ENCODE results near the gene HUNK. TPM values are rescaled to one million over a fixed set of nuclear protein-coding genes. Genes with fewer than 3 reads are reported as not detected.

HUNK gene
- total RNA-seq, 2 donors from 2014 or later, result 5.8 to 8.4 TPM

DNA sequence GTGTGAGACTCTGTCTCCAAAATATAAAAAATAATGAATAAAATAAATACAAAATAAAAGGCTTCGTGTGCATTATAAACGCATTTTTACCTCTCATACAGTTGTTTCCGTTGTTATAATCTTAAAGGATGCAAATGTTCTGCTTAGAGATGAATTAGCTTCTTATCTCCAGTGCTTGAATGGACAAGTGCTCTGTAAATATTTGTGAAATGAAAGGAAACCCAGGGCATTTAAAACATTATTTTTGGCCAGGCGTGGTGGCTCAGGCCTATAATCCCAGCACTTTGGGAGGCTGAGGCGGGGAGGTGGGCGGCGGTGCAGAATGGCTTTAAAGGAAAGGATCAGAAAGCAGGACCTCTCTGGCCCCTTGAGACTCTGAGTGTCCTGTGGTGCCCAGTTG lies 94.5 kb downstream of the HUNK start:
- no peaks in the 10 kb centered on the region for H3K4me1 ChIP-seq (ENCODE audit: control insufficient read depth, insufficient read depth, low read length)
- no peaks in the 10 kb centered on the region for H3K27me3 ChIP-seq (ENCODE audit: control insufficient read depth, insufficient read depth, low read length, poor library complexity, severe bottlenecking)
- no peaks in the 10 kb centered on the region for H3K27me3 Mint-ChIP-seq (ENCODE audit: insufficient read depth)
- no peak for DNase-seq
- 88 to 89% methylated on average over 3 to 7 of the region's 7 CpGs for WGBS, 2 experiments (ENCODE audit: insufficient coverage in 1 of 2, insufficient read length in 1 of 2)
- H3K4me3 Mint-ChIP-seq, result no peak overlapping the region
- no peak for TF ChIP-seq CTCF (conservative IDR thresholded peaks at IDR 0.05)
- H3K27ac ChIP-seq (ENCODE audit: low read depth, low read length), result no peak overlapping the region
- H3K4me1 Mint-ChIP-seq, result no peaks in the 10 kb centered on the region
- no peaks in the 10 kb centered on the region for H3K9me3 ChIP-seq (ENCODE audit: control insufficient read depth, low read length)
- H3K9me3 Mint-ChIP-seq, result no peaks in the 10 kb centered on the region
- H3K36me3 ChIP-seq (ENCODE audit: control insufficient read depth, insufficient read depth, low read length), result no peaks in the 10 kb centered on the region
- no peak overlapping the region for H3K9ac ChIP-seq (ENCODE audit: extremely low read depth, low read length, poor library complexity, severe bottlenecking)
- no peaks in the 10 kb centered on the region for H3K36me3 Mint-ChIP-seq (ENCODE audit: low read depth)
- H3K4me3 ChIP-seq (ENCODE audit: low read length), result no peak overlapping the region
- no peak overlapping the region for H3K27ac Mint-ChIP-seq

DNA sequence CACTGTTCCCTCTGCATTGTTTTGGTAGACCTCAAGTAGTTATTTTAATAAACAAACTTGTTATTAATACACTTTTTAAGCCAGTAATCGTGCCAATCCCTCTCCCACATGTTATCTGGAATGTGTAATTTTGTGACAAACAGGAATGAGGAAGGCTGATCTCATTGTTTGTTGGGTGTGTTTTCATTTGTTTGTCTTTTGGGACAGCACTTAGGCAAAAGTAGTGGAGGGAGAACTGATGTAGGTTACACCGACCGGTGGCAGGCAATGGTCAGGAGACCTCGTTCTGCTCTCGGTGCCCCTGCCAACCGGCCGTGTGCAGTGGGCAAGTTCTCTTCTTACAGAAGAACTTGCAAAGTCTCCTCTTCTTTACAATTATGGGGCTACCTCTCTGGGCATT lies 99.8 kb downstream of the HUNK start:
- Mint-ChIP-seq H3K9me3 (no peaks in the 10 kb centered on the region), H3K27ac (no peak overlapping the region), H3K27me3 (ENCODE audit: insufficient read depth) (no peaks in the 10 kb centered on the region), H3K4me3 (no peak overlapping the region), H3K4me1 (peaks cover 13% of the 10 kb centered on the region), H3K36me3 (ENCODE audit: low read depth) (no peaks in the 10 kb centered on the region)
- no peaks in the 10 kb centered on the region for H3K4me1 ChIP-seq (ENCODE audit: control insufficient read depth, insufficient read depth, low read length)
- no peaks in the 10 kb centered on the region for H3K9me3 ChIP-seq (ENCODE audit: control insufficient read depth, low read length)
- no peak for DNase-seq
- no peak overlapping the region for H3K4me3 ChIP-seq (ENCODE audit: low read length)
- H3K27me3 ChIP-seq (ENCODE audit: control insufficient read depth, insufficient read depth, low read length, poor library complexity, severe bottlenecking), result no peaks in the 10 kb centered on the region
- WGBS, 2 experiments (ENCODE audit: insufficient coverage in 1 of 2, insufficient read length in 1 of 2), result 88 to 89% methylated on average over 4 to 7 of the region's 7 CpGs
- TF ChIP-seq CTCF (conservative IDR thresholded peaks at IDR 0.05), result no peak
- no peak overlapping the region for H3K27ac ChIP-seq (ENCODE audit: low read depth, low read length)
- H3K36me3 ChIP-seq (ENCODE audit: control insufficient read depth, insufficient read depth, low read length), result no peaks in the 10 kb centered on the region
- no peak overlapping the region for H3K9ac ChIP-seq (ENCODE audit: extremely low read depth, low read length, poor library complexity, severe bottlenecking)

DNA sequence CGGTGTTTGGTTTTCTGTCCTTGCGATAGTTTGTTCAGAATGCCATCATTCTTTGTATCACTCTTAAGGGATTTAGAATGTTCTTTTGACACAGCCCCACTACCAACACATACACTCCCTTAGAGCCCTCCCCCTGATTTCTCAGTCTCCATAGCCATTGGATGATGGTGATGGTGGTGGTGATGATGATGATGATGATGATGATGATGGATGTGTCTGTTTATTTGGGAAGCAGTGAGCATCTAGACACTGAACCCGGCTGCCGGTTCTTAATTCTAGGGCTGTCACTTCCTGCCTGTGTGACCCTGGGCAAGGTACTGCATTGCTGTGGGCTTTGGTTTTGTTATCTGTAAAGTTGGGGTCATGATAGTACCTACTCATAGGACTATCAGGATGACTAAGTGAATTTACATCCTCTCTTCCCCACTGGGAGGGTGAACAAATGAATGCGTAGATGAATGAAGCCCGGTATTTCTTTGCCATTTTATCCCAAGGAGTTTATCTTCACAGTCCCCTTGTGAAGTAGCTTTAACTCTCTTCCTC lies 100.7 kb downstream of the HUNK start:
- peaks cover 13% of the 10 kb centered on the region for H3K4me1 Mint-ChIP-seq
- H3K36me3 Mint-ChIP-seq (ENCODE audit: low read depth), result no peaks in the 10 kb centered on the region
- H3K4me1 ChIP-seq (ENCODE audit: control insufficient read depth, insufficient read depth, low read length), result no peaks in the 10 kb centered on the region

More for the DNA sequence above, 100.7 kb downstream of the HUNK start:
- Histone ChIP-seq H3K9ac (ENCODE audit: extremely low read depth, low read length, poor library complexity, severe bottlenecking) (no peak overlapping the region), H3K4me3 (ENCODE audit: low read length) (no peak overlapping the region), H3K9me3 (ENCODE audit: control insufficient read depth, low read length) (no peaks in the 10 kb centered on the region), H3K27ac (ENCODE audit: low read depth, low read length) (no peak overlapping the region), H3K36me3 (ENCODE audit: control insufficient read depth, insufficient read depth, low read length) (no peaks in the 10 kb centered on the region), H3K27me3 (ENCODE audit: control insufficient read depth, insufficient read depth, low read length, poor library complexity, severe bottlenecking) (no peaks in the 10 kb centered on the region)
- WGBS, 2 experiments (ENCODE audit: insufficient coverage in 1 of 2, insufficient read length in 1 of 2), result 97 to 100% methylated on average over 2 to 5 of the region's 6 CpGs
- no peaks in the 10 kb centered on the region for H3K27me3 Mint-ChIP-seq (ENCODE audit: insufficient read depth)
- no peaks in the 10 kb centered on the region for H3K9me3 Mint-ChIP-seq
- no peak overlapping the region for H3K4me3 Mint-ChIP-seq
- no peak for DNase-seq
- no peak overlapping the region for H3K27ac Mint-ChIP-seq
- TF ChIP-seq CTCF (conservative IDR thresholded peaks at IDR 0.05), result no peak
